ENCODE measurements around the gene PCDH9. TPM values are rescaled to one million over a fixed set of nuclear protein-coding genes. Genes with fewer than 3 reads are reported as not detected.

Gene PCDH9
- total RNA-seq, 1 donor from 2014 or later, result 52.7 TPM

DNA sequence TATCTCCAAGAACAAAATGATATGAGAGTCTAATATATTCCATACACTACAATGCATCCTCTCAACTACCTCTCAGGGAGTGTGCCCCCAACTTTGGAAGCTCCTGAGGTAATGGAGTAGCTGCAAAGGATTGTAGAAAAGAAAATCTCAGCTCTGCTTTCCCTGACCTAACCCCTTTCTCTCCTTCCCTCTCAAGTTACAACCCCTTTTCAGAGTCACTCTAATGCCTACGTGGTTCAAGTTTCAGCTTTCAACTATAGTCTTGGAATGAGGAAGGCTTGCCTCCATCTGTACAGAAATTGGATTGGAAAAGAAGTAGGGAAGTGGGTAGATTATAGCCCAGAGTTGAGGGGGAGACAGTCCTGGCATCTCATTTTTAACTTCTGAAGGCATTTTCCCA is 256.0 kb downstream of the PCDH9 start:
- no peak for DNase-seq (ENCODE audit: low spot score)

DNA sequence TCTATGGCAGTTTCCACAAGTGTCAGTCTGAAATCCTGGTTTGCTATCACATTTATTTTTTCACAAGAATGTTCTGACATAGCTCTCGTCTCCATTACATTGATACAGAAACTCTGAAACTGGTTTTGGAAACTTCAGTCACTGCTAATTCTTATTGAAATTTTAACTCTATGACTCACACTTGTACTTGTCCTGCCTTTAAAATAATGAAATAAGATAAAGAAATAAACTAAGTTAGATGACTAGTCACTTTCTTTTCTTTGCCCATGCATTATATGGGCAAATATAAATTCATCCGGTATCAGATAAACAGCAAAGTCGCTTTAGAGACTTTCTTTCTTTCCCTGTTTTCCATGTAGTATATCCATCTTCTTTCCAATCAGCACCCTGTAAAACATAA is 257.5 kb downstream of the PCDH9 start:
- no peak for DNase-seq (ENCODE audit: low spot score)

DNA sequence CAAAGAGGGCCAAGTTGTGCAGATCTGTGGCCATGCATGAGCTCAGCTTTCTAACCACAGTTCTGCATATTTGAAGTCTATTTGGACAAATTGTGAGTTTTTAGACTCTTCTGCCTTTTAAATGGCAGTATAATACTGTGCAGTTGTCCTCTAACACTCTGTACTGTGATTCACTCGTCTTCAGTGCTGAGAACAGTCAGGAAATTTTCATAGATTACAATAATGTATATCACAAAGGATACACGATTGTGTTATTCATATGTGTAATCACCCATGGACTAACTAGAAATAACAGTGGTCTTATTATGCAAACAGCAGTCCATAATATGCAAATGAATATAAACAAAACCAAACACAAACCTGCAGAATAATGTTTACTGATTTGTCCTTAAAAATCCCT is 259.1 kb downstream of the PCDH9 start:
- DNase-seq (ENCODE audit: low spot score), result no peak

DNA sequence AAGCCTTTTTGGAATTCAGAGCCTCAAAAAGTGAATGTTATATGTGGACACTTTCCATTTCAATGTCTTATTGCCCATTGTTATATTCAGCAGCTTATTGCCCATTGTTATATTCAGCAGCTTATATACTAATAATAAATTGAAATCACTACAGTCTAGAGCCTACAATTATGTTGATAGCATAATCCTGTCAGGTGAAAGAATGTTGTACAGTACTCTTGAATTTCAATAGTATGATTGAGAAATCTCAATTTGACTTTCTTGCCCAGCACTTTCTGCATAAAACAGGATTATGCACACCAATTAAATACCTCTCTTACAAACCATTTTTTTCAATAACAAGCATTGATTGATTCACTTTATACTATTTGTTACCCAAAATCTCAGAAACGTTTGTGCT is 260.8 kb downstream of the PCDH9 start:
- DNase-seq (ENCODE audit: low spot score), result no peak

DNA sequence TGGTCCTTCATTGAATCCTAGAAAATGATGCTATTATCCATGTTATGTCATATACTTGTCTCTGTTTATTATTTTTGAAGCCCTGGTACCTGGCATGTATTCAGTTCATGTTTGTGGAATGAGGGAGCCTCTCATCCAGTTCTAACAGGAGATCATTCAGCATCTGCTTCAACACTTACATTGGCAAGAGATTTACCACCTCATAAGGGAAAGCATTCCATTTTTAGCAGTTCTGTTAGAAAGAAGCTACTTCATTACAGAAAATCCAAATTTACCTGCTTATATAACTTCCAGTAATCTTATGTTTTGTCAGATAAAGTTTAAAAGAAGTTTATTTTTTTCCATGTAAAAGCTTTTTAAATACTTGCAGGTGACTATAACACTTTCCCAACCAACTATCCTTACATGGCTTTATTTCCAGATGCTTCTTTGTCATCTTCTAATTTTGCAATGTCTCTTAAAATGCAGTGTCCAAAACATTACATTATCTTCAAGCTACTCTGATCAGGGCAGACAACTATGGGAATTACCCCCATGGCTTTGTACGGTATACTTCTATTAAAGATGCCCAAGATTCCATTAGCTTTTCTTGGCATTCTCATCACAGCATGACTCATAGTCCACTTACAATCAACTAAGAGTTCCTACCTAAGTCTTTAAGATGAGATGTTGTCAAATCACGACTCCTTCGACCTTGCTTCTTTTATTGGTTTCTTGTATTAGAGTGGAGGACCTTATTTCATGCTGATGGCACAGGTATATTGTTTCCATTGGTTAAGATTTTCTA is 262.1 kb downstream of the PCDH9 start:
- no peak for DNase-seq (ENCODE audit: low spot score)

DNA sequence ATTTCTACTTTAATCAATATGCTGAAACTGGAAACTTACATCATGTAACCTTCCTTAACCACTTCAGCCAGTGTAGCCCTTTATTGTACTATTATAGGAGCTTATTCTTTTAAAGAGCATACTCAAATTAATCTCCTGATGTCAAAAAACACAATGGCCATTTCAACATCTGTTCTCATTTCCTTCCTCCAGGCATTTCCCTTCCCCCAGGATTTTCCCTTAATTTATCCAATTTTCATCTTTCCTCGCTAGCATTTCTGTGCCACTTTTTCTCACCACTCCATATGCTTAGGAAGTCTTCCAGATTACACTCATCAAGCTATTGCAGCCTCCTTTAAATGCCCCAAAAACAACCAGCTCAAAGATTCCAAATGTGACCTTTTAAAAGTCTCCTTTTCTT is 265.0 kb downstream of the PCDH9 start:
- DNase-seq (ENCODE audit: low spot score), result no peak

DNA sequence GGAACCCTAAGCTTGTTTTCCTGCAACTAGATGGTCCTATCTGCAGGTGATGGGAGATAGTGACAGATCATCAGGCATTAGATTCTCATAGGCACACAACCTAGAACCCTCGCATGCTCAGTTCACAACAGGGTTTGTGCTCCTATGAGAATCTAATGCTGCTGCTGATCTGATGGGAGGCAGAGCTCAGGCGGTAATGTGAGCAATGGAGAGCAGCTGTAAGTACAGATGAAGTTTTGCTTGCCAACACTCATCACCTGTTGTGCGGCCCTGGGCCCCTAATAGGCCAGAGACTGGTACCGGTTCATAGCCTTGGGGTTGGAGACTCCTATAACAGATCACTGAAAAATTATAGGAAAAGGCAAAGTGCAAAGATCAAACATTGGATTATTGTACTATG is 267.2 kb downstream of the PCDH9 start:
- DNase-seq (ENCODE audit: low spot score), result no peak

DNA sequence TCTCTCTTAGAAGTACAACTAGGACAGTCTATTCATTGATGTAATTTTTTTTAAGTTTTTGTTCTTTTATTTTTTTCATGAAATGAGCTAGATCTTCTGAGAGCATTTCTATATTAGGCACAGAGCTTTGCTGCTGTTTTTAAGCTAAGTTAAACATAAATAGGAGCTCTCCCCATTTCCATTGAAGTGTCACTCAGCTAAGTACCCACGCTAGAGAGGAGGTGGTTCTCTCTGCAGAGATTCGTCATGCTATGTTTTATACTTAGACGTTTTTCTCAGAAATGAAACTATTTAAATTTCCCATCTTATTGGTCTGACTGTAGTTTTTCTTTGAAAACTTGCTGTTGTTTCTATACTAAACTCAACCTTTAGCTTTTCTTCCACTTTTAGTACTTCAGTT is 271.5 kb downstream of the PCDH9 start:
- no peak for DNase-seq (ENCODE audit: low spot score)

DNA sequence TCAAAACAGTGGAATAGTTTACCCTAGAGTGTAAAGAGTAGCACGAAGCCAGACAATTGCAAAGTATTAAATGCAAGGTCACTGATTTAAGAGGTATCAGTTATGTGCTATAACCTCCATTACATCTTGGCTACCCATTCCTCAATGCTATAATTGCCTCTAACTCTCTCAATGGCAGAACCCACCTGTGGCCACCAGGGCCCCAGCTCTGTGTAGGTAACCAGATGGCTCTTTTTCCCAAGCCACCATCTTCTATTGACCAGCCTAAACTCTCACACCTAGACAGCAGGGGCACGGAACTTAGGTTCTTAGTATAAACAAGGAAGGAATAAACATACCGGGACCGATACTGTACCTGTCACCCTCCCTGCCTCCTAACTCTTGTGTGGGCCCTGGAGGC is 277.6 kb downstream of the PCDH9 start:
- no peak for DNase-seq (ENCODE audit: low spot score)

DNA sequence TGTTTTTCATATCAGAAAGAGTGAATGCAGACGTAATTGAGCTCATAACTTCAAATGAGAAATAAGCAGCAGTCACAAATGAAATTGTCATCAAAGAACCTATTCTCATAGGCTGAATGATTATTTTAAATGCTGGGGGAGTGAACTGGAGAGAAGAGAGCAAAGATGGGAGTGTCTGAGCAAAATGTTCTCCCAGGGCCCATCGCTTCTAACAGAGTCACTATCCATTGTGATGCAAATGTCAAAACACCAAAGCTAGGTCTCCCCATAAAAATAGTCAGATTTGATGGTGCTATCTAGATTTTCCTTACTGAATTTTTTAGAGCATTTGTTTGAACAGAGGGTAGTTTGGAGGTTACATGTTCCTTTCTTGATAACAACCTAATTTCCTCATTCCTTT is 278.7 kb downstream of the PCDH9 start:
- no peak for DNase-seq (ENCODE audit: low spot score)

DNA sequence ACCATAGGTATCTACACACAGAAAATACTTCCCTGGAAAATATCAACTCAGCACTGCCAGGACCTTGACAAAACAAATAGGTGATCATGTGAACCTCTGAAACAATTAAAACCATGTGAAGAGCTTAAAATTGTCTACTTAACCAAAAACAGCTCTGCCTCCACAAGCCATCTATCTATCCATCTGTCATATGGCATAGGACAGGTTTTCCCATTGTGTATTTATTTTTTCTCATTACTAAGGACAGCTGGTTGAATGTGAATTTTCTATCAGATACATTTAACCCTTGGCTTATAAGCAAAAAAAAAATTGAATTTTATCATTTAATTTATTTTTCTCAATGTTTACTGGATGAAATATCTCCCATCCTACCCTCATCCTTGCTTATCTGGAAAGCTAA is 279.5 kb downstream of the PCDH9 start:
- no peak for DNase-seq (ENCODE audit: low spot score)

DNA sequence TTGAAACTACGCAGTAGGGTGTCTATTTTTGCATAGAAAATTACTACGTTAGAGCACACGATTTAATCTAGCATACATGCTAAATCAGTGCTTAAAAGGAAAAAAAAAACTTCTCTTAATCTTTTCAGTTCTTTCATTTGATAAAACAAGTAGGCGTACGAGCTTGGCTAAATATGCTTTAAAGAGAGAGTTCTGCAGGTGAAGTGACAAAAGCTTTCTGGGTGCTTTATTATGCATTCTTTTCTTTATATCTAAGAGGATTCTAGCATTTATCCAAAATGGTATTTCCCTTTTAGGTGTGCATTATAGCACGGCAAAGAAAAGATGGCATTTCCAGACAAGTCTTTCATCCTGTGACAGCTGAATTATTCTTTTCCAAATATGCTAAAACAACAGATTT is 281.2 kb downstream of the PCDH9 start:
- no peak for DNase-seq (ENCODE audit: low spot score)

DNA sequence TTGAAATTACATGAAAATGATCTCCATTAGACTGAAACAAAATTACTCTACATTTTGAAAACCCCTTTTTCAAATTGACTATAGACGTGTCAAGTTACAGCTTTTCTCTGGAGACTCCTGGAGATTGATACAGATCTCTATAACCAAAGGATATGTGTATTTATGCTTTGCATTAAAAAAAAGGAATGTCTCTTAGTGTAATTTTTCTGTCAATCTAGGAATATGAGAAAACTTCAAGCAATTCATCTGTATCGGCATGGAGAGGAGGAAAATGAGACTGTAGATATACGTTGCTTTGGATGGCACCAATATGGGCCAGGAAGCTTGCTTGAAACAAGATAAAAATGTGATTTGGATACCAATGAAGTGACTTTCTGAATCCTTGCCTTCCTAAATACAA is 286.6 kb downstream of the PCDH9 start:
- no peak for DNase-seq (ENCODE audit: low spot score)

DNA sequence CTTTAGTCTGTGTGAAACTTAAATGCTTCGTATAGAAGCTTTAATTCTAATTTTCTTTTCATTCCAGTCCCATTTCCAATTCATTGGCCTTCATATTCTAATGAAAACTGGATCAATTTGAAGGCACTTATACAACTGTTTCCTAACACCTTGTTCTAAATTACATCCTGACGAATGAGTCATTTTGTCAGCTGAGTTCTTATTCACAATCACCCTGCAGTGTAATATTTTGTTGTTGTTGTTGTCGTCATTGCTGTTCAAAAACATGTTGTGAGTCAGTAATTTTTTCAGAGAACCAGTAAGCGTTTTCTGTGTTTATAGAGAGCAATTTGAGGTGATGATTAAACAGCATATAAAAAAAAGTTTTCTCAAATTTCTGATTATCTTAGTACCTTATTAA is 290.0 kb downstream of the PCDH9 start:
- no peak for DNase-seq (ENCODE audit: low spot score)

DNA sequence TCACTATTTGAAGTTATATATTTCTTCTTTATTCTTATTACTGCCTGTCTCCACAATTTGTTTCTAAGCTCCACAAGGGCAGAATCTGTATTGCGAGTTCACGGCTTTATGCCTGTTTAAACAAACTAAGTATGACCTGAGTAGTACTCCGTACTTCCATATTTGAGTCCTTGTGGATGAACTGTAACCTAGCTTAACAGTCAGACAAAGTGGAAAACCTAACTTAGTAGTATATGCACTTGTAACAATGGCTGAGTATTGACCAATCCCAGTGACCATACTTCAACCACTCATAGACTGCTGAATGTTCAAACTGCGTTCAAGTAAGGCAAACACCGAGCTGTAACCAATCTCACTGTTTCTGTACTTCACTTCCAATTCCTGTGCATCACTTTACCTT is 292.7 kb downstream of the PCDH9 start:
- DNase-seq (ENCODE audit: low spot score), result no peak

DNA sequence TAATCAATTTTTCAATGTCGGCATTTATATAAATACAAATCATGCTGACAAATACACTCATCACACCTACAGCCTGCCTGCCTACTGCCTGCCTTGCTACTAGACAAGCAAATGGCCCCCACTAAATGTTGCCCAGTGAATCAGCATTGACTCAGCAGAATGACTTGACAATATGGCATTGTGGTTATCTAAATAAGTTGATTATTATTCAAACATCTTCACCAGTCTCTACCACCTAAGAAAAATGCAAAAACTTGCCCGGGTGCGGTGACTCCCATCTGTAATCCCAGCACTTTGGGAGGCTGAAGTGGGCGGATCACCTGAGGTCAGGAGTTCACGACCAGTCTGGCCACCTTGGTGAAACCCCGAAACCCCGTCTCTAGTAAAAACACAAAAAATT is 296.1 kb downstream of the PCDH9 start:
- DNase-seq (ENCODE audit: low spot score), result no peak

DNA sequence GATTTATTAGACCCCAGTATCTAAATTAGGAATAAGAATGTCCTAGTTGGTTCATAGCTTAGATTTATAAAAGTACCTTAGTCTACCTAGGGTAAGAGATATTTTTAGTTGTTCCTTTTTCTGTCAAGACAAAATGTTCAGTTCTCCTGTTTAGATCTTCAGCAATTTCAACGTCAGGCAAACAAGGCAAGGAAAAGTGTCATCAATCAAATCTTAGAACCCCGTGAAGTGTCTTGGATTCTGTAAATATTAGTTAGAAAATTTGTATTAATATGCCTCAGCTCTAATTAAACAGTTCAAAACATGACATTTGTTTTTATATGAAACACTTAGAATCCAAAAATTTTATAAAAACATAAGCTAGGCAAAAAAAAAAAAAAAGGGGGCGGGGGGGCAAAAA is 296.6 kb downstream of the PCDH9 start:
- DNase-seq (ENCODE audit: low spot score), result no peak

DNA sequence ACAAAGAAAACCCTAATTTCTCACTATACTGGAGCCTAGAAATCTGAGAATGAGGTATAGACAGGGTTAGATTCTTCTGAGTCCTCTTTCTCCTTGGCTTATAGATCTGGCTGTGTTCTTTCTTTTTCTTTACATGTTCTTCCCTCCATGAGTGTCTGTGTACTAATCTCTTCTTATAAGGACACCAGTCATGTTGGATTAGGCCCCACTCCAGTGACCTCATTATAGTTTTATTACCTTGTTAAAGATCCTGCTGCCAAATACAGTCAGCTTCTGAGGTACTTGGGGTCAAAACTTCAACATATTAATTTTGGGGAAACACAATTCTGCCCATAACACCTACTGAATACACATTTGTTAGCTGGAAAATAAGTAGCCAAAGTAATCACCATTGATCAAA is 302.6 kb downstream of the PCDH9 start:
- DNase-seq (ENCODE audit: low spot score), result no peak

DNA sequence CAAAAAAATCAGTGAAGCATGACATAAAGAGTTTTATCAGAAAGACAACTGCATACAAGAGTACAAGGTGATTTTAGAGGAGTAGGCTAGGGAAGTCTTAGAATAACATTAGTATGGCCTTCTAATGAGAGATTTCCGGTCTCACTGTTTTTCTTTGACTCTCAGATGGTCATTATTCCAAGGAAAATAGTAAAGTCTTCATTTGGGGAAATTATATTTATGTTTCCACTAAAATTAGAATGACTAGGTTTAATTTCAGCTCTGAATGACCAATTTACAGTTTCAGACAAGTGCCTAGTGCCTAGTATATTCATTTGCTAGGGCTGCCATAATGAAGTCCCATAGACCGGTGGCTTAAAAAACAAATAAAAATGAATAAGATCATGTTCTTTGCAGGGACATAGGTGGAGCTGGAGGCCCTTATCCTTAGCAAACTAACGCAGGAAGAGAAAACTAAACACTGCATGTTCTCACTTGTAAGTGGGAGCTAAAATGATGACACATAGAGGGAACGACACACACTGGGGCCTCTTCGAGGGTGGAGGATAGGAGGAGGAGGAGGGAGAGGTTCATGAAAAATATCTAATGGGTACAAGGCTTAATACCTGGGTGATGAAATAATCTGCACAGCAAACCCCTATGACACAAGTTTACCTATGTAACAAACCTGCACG is 303.1 kb downstream of the PCDH9 start:
- DNase-seq (ENCODE audit: low spot score), result no peak

DNA sequence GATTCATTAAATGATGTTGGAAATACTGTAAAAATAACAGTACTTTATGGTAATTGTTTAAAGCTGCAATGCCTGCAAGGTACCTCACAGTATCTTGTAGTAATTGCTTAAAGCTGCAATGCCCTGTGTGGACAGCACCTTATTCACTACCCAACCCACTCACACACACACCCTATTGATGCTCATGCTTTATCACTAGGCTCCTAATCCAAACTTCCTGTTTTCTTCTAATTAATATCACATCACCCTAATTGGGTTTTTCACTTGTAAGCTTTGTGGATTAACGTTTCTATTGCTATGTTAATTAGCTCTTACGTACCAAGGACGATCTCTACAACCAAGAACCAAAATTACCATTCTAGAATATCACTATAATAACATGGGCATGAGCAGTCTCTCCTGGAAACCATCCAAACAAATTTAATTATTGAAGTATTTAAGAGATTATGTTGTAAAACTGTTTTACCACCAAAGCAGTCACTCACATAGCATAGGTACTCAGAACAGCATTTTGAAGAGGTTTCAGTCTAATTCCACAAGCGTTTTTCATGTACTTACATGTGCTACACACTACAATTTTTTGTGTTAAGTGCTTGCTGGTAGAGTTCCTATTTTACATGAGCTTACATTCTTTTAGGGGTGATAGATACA is 303.8 kb downstream of the PCDH9 start:
- no peak for DNase-seq (ENCODE audit: low spot score)

DNA sequence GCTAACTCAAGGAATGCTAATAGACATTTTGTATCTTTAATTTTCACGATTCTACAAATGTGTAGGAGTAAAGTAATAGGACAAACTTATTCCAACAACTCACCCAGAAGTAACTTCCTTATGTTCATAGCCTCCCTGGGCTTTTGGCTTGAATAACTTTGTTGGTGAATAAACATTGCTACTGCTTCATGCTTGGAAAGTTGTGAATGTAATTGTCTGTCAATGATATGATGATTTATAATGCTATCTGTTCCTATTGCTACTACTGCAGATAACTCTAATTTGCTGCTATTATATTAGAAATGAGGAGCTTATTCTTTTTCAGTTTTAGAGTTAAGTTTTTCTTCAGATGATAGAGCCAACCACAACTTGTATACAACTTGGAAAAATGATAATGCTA is 307.7 kb downstream of the PCDH9 start:
- DNase-seq (ENCODE audit: low spot score), result no peak

DNA sequence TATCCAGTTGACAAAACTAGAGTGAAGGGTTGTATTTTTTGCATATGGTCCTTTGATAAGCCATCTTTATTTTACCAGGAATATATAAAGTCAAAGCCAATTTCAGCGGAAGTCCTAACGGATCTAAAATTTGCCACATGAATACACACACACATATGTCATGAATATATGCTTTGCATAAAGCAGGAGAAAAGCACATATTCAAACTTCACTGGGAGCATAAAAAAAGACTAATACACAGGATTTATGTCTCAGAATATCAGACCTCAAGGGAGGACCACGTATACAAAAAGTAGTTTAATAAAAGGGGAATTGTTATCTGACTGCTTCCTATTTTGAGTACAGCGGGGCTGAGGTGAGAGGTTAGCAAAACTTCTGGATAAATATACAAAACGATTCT is 308.7 kb downstream of the PCDH9 start:
- DNase-seq (ENCODE audit: low spot score), result no peak

DNA sequence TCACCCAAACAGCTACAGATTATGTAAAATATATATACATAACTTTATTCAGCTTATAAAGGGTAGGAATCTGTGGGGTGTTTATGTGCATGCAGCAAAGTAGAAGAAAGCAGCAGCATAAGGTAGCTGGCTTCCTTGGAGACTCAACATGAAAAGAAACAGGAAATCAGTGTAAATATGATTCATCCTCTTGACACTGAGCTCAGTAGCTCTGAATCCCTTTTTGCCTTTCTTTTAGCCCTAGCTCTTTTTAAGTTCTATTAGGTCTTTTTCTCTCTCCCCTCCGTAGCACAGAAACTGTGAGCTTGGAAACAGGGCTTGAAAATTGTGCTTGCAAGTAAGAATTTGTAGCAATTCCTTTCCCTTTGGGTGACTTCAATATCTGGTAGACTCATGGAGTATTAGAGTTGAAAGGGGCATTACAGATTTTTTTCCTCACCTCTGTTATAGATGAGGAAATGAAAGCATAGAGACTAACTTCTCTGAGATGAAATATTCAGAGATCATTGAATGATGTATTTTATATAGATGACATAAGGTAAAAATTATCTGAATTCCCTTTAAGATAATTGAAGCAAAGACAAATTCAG is 314.4 kb downstream of the PCDH9 start:
- no peak for DNase-seq (ENCODE audit: low spot score)

Measured in umbilical cord (tissue), 2 donors.